ENCODE data around the gene FOLR2.

Gene FOLR2

GRCh38 chr11:72239849-72240460 is 23.4 kb downstream of the FOLR2 start:
- Histone ChIP-seq H3K9ac (ENCODE audit: low read length) (no peak overlapping the region), H3K27me3 (ENCODE audit: low read depth, low read length) (0 out of 2 replicates have a peak, but pooled peaks cover under 1% of the 10 kb centered on the region), H3K4me1 (ENCODE audit: low read length) (no peaks in the 10 kb centered on the region), H3K9me3 (ENCODE audit: insufficient read depth, low read length) (no peaks in the 10 kb centered on the region), H4K20me1 (ENCODE audit: insufficient read depth, low read length) (peaks cover 15% of the 10 kb centered on the region; the same call in 1 of the 2 replicates), H3K4me2 (ENCODE audit: low read length) (no peak overlapping the region), H3K4me3 (ENCODE audit: low read length) (no peak overlapping the region), H2AFZ (ENCODE audit: low read depth, low read length) (no peak overlapping the region), H3K36me3 (replicated peaks; ENCODE audit: low read depth, low read length) (peaks cover 33% of the 10 kb centered on the region), H3K27ac (ENCODE audit: low read length) (no peak overlapping the region), H3K79me2 (ENCODE audit: low read length) (no peaks in the 10 kb centered on the region)
- no peak for TF ChIP-seq EZH2phosphoT487 (IDR thresholded peaks at IDR 0.05; ENCODE audit: low read depth)
- TF ChIP-seq CTCF (IDR thresholded peaks at IDR 0.05; ENCODE audit: low read depth, low read length): no peak

- H3K9me3 ChIP-seq (ENCODE audit: insufficient read depth, low read length): no peaks in the 10 kb centered on the region
- H3K36me3 ChIP-seq (replicated peaks; ENCODE audit: low read depth, low read length): peaks cover 28% of the 10 kb centered on the region
- H3K27ac ChIP-seq (ENCODE audit: low read length): no peak overlapping the region
- no peak overlapping the region for H3K4me2 ChIP-seq (ENCODE audit: low read length)
- H3K27me3 ChIP-seq (ENCODE audit: low read depth, low read length): peaks cover 8% of the 10 kb centered on the region; the same call in 1 of the 2 replicates
- no peak overlapping the region for H3K9ac ChIP-seq (ENCODE audit: low read length)
- H2AFZ ChIP-seq (ENCODE audit: low read depth, low read length): no peak overlapping the region
- no peak overlapping the region for H3K4me3 ChIP-seq (ENCODE audit: low read length)
- no peak for TF ChIP-seq CTCF (IDR thresholded peaks at IDR 0.05; ENCODE audit: low read depth, low read length)
- TF ChIP-seq EZH2phosphoT487 (IDR thresholded peaks at IDR 0.05; ENCODE audit: low read depth): no peak
- H4K20me1 ChIP-seq (ENCODE audit: insufficient read depth, low read length): peaks cover 15% of the 10 kb centered on the region; the same call in 1 of the 2 replicates
- no peaks in the 10 kb centered on the region for H3K4me1 ChIP-seq (ENCODE audit: low read length)
- no peaks in the 10 kb centered on the region for H3K79me2 ChIP-seq (ENCODE audit: low read length)
Observed at GRCh38 chr11:72240461-72241290, 24.1 kb downstream of the FOLR2 start.

GRCh38 chr11:72241291-72241781 is 24.7 kb downstream of the FOLR2 start:
- Histone ChIP-seq H3K27me3 (ENCODE audit: low read depth, low read length) (peaks cover 13% of the 10 kb centered on the region), H3K9me3 (ENCODE audit: insufficient read depth, low read length) (no peaks in the 10 kb centered on the region), H3K27ac (ENCODE audit: low read length) (no peak overlapping the region), H3K4me2 (ENCODE audit: low read length) (no peak overlapping the region), H3K36me3 (replicated peaks; ENCODE audit: low read depth, low read length) (peaks cover 23% of the 10 kb centered on the region), H2AFZ (ENCODE audit: low read depth, low read length) (no peak overlapping the region), H3K4me3 (ENCODE audit: low read length) (no peak overlapping the region), H3K79me2 (ENCODE audit: low read length) (no peaks in the 10 kb centered on the region), H3K4me1 (ENCODE audit: low read length) (no peaks in the 10 kb centered on the region), H3K9ac (ENCODE audit: low read length) (no peak overlapping the region), H4K20me1 (ENCODE audit: insufficient read depth, low read length) (peaks cover 11% of the 10 kb centered on the region; the same call in 1 of the 2 replicates)
- TF ChIP-seq CTCF (IDR thresholded peaks at IDR 0.05; ENCODE audit: low read depth, low read length) (no peak), EZH2phosphoT487 (IDR thresholded peaks at IDR 0.05; ENCODE audit: low read depth) (no peak)

GRCh38 chr11:72242141-72242540 is 25.5 kb downstream of the FOLR2 start:
- H3K27me3 ChIP-seq (ENCODE audit: low read depth, low read length): peaks cover 21% of the 10 kb centered on the region
- H3K36me3 ChIP-seq (replicated peaks; ENCODE audit: low read depth, low read length): peaks cover 16% of the 10 kb centered on the region
- H3K9me3 ChIP-seq (ENCODE audit: insufficient read depth, low read length): no peaks in the 10 kb centered on the region
- H2AFZ ChIP-seq (ENCODE audit: low read depth, low read length): no peak overlapping the region
- H3K4me3 ChIP-seq (ENCODE audit: low read length): no peak overlapping the region
- no peak overlapping the region for H3K4me2 ChIP-seq (ENCODE audit: low read length)
- no peak overlapping the region for H3K27ac ChIP-seq (ENCODE audit: low read length)
- no peak for TF ChIP-seq CTCF (IDR thresholded peaks at IDR 0.05; ENCODE audit: low read depth, low read length)
- TF ChIP-seq EZH2phosphoT487 (IDR thresholded peaks at IDR 0.05; ENCODE audit: low read depth): no peak
- H4K20me1 ChIP-seq (ENCODE audit: insufficient read depth, low read length): peaks cover 5% of the 10 kb centered on the region; the same call in 1 of the 2 replicates
- H3K79me2 ChIP-seq (ENCODE audit: low read length): no peaks in the 10 kb centered on the region
- H3K9ac ChIP-seq (ENCODE audit: low read length): no peak overlapping the region
- H3K4me1 ChIP-seq (ENCODE audit: low read length): no peaks in the 10 kb centered on the region
